Measurements from ENCODE around the gene SEC16A.

Gene SEC16A

GRCh38 chr9:136445799-136446198 is 37.0 kb downstream of the SEC16A start:
- H3K9me3 ChIP-seq (ENCODE audit: severe bottlenecking): no peaks in the 10 kb centered on the region
- no peak overlapping the region for H3K27ac ChIP-seq
- H3K4me3 ChIP-seq (ENCODE audit: low read depth, low read length): no peak overlapping the region
- H3K36me3 ChIP-seq: peaks cover 81% of the 10 kb centered on the region
- TF ChIP-seq, protein P1, sequence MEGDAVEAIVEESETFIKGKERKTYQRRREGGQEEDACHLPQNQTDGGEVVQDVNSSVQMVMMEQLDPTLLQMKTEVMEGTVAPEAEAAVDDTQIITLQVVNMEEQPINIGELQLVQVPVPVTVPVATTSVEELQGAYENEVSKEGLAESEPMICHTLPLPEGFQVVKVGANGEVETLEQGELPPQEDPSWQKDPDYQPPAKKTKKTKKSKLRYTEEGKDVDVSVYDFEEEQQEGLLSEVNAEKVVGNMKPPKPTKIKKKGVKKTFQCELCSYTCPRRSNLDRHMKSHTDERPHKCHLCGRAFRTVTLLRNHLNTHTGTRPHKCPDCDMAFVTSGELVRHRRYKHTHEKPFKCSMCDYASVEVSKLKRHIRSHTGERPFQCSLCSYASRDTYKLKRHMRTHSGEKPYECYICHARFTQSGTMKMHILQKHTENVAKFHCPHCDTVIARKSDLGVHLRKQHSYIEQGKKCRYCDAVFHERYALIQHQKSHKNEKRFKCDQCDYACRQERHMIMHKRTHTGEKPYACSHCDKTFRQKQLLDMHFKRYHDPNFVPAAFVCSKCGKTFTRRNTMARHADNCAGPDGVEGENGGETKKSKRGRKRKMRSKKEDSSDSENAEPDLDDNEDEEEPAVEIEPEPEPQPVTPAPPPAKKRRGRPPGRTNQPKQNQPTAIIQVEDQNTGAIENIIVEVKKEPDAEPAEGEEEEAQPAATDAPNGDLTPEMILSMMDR (IDR thresholded peaks at IDR 0.05; ENCODE audit: low read depth, low read length): no peak
- DNase-seq: no peak
- H3K27me3 ChIP-seq (ENCODE audit: insufficient read depth, low read depth, severe bottlenecking): no peaks in the 10 kb centered on the region

- Histone ChIP-seq H3K9me3 (ENCODE audit: severe bottlenecking) (no peaks in the 10 kb centered on the region), H3K27ac (no peak overlapping the region), H3K36me3 (peaks cover 79% of the 10 kb centered on the region)
Measured at GRCh38 chr9:136444102-136444501, 38.7 kb downstream of the SEC16A start.

GRCh38 chr9:136443687-136444086 is 39.2 kb downstream of the SEC16A start:
- no peak for DNase-seq
- Histone ChIP-seq H3K27ac (no peak overlapping the region), H3K36me3 (peaks cover 80% of the 10 kb centered on the region), H3K9me3 (ENCODE audit: severe bottlenecking) (no peaks in the 10 kb centered on the region), H3K27me3 (ENCODE audit: insufficient read depth, low read depth, severe bottlenecking) (no peaks in the 10 kb centered on the region), H3K4me3 (ENCODE audit: low read depth, low read length) (no peak overlapping the region)
- TF ChIP-seq, protein P1 (IDR thresholded peaks at IDR 0.05; ENCODE audit: low read depth, low read length): no peak

More at GRCh38 chr9:136444102-136444501, 38.7 kb downstream of the SEC16A start:
- H3K4me3 ChIP-seq (ENCODE audit: low read depth, low read length): no peak overlapping the region
- H3K27me3 ChIP-seq (ENCODE audit: insufficient read depth, low read depth, severe bottlenecking): no peaks in the 10 kb centered on the region
- no peak for DNase-seq
- TF ChIP-seq, protein P1 (IDR thresholded peaks at IDR 0.05; ENCODE audit: low read depth, low read length): no peak

DNA sequence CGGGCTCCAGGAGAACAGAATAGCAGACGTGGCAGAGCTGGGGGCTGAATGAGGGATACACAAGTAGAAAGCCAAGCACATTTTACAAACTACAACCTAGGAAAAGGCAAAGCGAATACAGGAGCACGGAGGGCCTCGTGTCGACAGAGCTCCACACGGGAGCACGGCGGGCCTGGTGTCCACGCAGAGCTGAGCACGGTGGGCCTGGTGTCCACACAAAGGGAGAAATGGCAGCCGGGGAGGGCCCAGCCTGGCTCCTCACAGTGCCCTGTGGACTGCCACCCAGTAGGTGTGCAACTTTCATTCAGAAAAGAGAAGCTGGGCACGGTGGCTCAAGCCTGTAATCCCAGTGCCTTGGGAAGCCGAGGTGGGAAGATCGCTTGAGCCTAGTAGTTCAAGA is 39.8 kb downstream of the SEC16A start:
- no peak overlapping the region for H3K27ac ChIP-seq
- H3K36me3 ChIP-seq: peaks cover 81% of the 10 kb centered on the region
- TF ChIP-seq, protein P1 (IDR thresholded peaks at IDR 0.05; ENCODE audit: low read depth, low read length): no peak
- H3K27me3 ChIP-seq (ENCODE audit: insufficient read depth, low read depth, severe bottlenecking): no peaks in the 10 kb centered on the region
- H3K4me3 ChIP-seq (ENCODE audit: low read depth, low read length): no peak overlapping the region
- H3K9me3 ChIP-seq (ENCODE audit: severe bottlenecking): no peaks in the 10 kb centered on the region
- no peak for DNase-seq

DNA sequence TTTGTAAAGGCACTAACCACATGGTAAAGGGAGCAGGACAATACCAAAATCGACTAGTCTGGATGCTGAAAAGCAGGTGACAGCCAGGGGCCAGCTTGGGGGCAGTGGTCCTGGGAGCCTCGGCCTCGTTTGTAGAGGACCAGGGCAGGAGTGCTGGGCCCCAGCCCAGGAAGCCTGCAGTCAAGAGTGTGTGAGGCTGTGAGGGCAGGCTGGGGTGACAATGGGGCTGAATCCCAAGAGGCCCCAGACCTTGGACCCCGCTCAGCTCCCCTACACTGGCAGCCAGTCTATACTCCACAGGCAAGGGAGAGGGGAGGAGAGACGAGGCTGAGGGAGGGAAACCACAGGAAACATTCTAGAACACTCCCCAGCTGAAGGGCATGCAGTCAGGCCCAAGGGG is 40.6 kb downstream of the SEC16A start:
- no peaks in the 10 kb centered on the region for H3K9me3 ChIP-seq (ENCODE audit: severe bottlenecking)
- no peak overlapping the region for H3K27ac ChIP-seq
- peaks cover 81% of the 10 kb centered on the region for H3K36me3 ChIP-seq
- H3K27me3 ChIP-seq (ENCODE audit: insufficient read depth, low read depth, severe bottlenecking): no peaks in the 10 kb centered on the region
- TF ChIP-seq, protein P1 (IDR thresholded peaks at IDR 0.05; ENCODE audit: low read depth, low read length): no peak
- no peak overlapping the region for H3K4me3 ChIP-seq (ENCODE audit: low read depth, low read length)
- DNase-seq: no peak

DNA sequence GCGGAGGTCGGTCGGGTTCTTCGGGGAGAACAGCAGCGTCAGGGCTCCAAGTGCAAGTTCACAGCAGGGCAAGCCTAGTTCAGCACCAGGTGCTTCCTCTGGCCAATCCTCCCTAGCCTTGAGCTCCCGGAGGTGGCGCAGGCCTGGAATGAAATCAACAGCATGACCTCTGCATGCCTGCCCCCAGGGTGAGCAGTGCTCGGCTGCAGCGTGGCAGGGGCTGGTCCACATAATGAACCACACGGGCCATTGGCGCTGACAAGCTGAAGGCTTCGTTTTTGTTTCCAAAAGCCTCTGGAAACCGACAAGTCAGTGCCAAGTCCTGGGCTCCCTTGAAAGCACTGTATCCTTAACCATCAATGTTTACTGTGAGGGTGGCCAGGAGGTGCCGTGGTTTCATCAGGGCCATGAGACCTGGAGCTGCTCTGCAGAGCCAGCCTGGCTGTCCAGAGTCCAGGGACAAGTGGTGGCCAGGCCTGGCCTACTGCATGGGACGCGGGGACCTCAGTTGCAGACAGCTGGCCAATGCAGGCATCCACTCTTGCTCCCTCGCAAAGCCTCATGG is 41.1 kb downstream of the SEC16A start:
- Histone ChIP-seq H3K27me3 (ENCODE audit: insufficient read depth, low read depth, severe bottlenecking) (no peaks in the 10 kb centered on the region), H3K4me3 (ENCODE audit: low read depth, low read length) (no peak overlapping the region), H3K36me3 (peaks cover 81% of the 10 kb centered on the region), H3K27ac (no peak overlapping the region), H3K9me3 (ENCODE audit: severe bottlenecking) (no peaks in the 10 kb centered on the region)
- DNase-seq: no peak
- TF ChIP-seq, protein P1 (IDR thresholded peaks at IDR 0.05; ENCODE audit: low read depth, low read length): no peak

Data from WERI-Rb-1 (cell line).